ENCODE measurements around the gene PLIN5. TPM values are rescaled to one million over a fixed set of nuclear protein-coding genes. Genes with fewer than 3 reads are reported as not detected.

The PLIN5 gene
- total RNA-seq, 1 experiment from 2014 or later: 3.9 TPM

- no peaks in the 10 kb centered on the region for H3K4me1 ChIP-seq (ENCODE audit: insufficient read depth, low read length)
- Mint-ChIP-seq H3K4me3 (peak overlapping the region in 1 of 2 experiments; percentile 21; a peak in 1 of 5 replicates), H3K27ac (peak overlapping the region in 2 of 3 experiments; percentile 69 to 82; a peak in 2 of 7 replicates), H3K9me3 (no peaks in the 10 kb centered on the region), H3K27me3 (ENCODE audit: low read depth) (peaks cover 3% of the 10 kb centered on the region), H3K36me3 (ENCODE audit: insufficient read depth in 1 of 3, low read depth in 3 of 3) (no peaks in the 10 kb centered on the region), H3K4me1 (peaks cover 3 to 8% of the 10 kb centered on the region in 2 experiments; a peak in 2 of 4 replicates)
- peak; percentile 92 for DNase-seq
- H2BK5ac ChIP-seq (ENCODE audit: insufficient read length, low read length): no peak overlapping the region
- H3K79me1 ChIP-seq (ENCODE audit: insufficient read depth, low read depth, low read length, poor library complexity, severe bottlenecking): no peaks in the 10 kb centered on the region
- no peak overlapping the region for H2BK120ac ChIP-seq (ENCODE audit: low read depth, low read length, poor library complexity, severe bottlenecking)
- H3K4me2 ChIP-seq (ENCODE audit: insufficient read depth, insufficient read length, low read length): no peak overlapping the region
- no peak overlapping the region for H4K5ac ChIP-seq (ENCODE audit: insufficient read length, low read depth, low read length)
- H3K14ac ChIP-seq (ENCODE audit: insufficient read depth, low read length): no peak overlapping the region
- H3K27ac ChIP-seq (ENCODE audit: insufficient read length, low read depth, low read length): no peak overlapping the region
- no peak overlapping the region for H2BK20ac ChIP-seq (ENCODE audit: low read depth, low read length, poor library complexity, severe bottlenecking)
- no peak overlapping the region for H3K18ac ChIP-seq (ENCODE audit: insufficient read length, low read depth, low read length)
- no peak overlapping the region for H2BK15ac ChIP-seq (ENCODE audit: low read depth, low read length)
- no peak overlapping the region for H3K4ac ChIP-seq (ENCODE audit: low read depth, low read length)
- no peak overlapping the region for H2BK12ac ChIP-seq (ENCODE audit: insufficient read length, low read depth, low read length)
- no peak overlapping the region for H3K23ac ChIP-seq (ENCODE audit: insufficient read length, low read depth, low read length)
- no CpG with 5 or more reads among the region's 14 CpGs for WGBS (ENCODE audit: extremely low coverage, insufficient read length, low lambda C conversion rate)
- TF ChIP-seq, protein P1, sequence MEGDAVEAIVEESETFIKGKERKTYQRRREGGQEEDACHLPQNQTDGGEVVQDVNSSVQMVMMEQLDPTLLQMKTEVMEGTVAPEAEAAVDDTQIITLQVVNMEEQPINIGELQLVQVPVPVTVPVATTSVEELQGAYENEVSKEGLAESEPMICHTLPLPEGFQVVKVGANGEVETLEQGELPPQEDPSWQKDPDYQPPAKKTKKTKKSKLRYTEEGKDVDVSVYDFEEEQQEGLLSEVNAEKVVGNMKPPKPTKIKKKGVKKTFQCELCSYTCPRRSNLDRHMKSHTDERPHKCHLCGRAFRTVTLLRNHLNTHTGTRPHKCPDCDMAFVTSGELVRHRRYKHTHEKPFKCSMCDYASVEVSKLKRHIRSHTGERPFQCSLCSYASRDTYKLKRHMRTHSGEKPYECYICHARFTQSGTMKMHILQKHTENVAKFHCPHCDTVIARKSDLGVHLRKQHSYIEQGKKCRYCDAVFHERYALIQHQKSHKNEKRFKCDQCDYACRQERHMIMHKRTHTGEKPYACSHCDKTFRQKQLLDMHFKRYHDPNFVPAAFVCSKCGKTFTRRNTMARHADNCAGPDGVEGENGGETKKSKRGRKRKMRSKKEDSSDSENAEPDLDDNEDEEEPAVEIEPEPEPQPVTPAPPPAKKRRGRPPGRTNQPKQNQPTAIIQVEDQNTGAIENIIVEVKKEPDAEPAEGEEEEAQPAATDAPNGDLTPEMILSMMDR (conservative IDR thresholded peaks at IDR 0.05): peak; percentile 91
- H3K79me2 ChIP-seq (ENCODE audit: insufficient read depth, low read length): no peaks in the 10 kb centered on the region
- H3K9ac ChIP-seq (ENCODE audit: extremely low read depth, insufficient read length, low read length): no peak overlapping the region
- H3K27me3 ChIP-seq (ENCODE audit: insufficient read depth, low read length): no peaks in the 10 kb centered on the region
- H2AK5ac ChIP-seq (ENCODE audit: insufficient read length, low read length): no peak overlapping the region
- H4K91ac ChIP-seq (ENCODE audit: insufficient read length, low read depth, low read length): no peak overlapping the region
- no peak overlapping the region for H3K56ac ChIP-seq (ENCODE audit: insufficient read length, low read depth, low read length)
- no peak overlapping the region for H3T11ph ChIP-seq (ENCODE audit: low read length)
- no peak overlapping the region for H4K8ac ChIP-seq (replicated peaks; ENCODE audit: insufficient read length, low read depth, low read length)
- no peaks in the 10 kb centered on the region for H4K20me1 ChIP-seq (ENCODE audit: control insufficient read depth, insufficient read depth, insufficient read length)
- H3K9me3 ChIP-seq (ENCODE audit: control insufficient read depth, low read depth, low read length): no peaks in the 10 kb centered on the region
- no peaks in the 10 kb centered on the region for H3K23me2 ChIP-seq (ENCODE audit: insufficient read length, low read depth, low read length, poor library complexity, severe bottlenecking)
- no peak overlapping the region for H2AFZ ChIP-seq (ENCODE audit: low read length)
Observed at GRCh38 chr19:4567584-4568071, 32.6 kb upstream of the PLIN5 start.
